HepG2 (cell line): Measurements from ENCODE around the gene LIF. TPM values are rescaled to one million over a fixed set of nuclear protein-coding genes. Genes with fewer than 3 reads are reported as not detected.

Source experiments
- ATAC-seq: fragments of 200-7000 bp; cut with Tn5 transposase; 3 replicates; pipeline ENCODE4 v1.9.1; 2020; ENCODE audit warnings: mild to moderate bottlenecking, moderate library complexity
- BruUV-seq: library from RNA; stranded (reverse); fragments of 400-500 nt; replicated peaks from 2 replicates; lab custom pipeline; 2021; lab: Mats Ljungman, UMichigan
- CTCF ChIA-PET: fragments of 300-600 bp; formaldehyde crosslinking; extraction: SDS; loops from one replicate; lab custom pipeline; 2021; ENCODE audit warnings: low total read pairs, inconsistent platforms, low intra/inter-chr PET ratio; lab: Yijun Ruan, JAX
- POLR2A ChIA-PET: fragments of 350-600 bp; sonication (Branson Sonifier 250); formaldehyde crosslinking; loops from one replicate; lab custom pipeline; 2020; ENCODE audit warnings: antibody characterized with exemption, inconsistent platforms; lab: Yijun Ruan, JAX
- DNase-seq: peaks from one replicate; pipeline ENCODE4 v3.0.0-alpha.2; 2015; ENCODE audit warnings: low spot score
- FAIRE-seq: peaks from 3 replicates; lab custom pipeline; 2011; peaks lifted over from hg19 to GRCh38; lab: Jason Lieb, UNC
- H2AFZ ChIP-seq: one replicate; pipeline ENCODE4 v1.6.1; 2011; ENCODE audit warnings: low read length, inconsistent platforms
- H3K27ac ChIP-seq: fragments of 300-600 bp; 3 replicates; pipeline ENCODE4 v1.8.0; 2011; ENCODE audit warnings: mixed run types, mild to moderate bottlenecking, mixed read lengths, low read length, inconsistent platforms; ENCODE audit not compliant: insufficient read depth; ENCODE audit errors: extremely low read length
- H3K27me3 ChIP-seq, 2 experiments: fragments of 200-600 bp in 1 of 2; 2 replicates in 1 of 2; 3 replicates in 1 of 2; pipeline versions ENCODE4 v1.6.0 to v1.8.0; 2011; ENCODE audit warnings: low read length in 2 of 2, mild to moderate bottlenecking in 2 of 2, moderate library complexity in 2 of 2, inconsistent platforms in 1 of 2; ENCODE audit not compliant: insufficient read depth in 2 of 2, control insufficient read depth in 1 of 2
- H3K36me3 ChIP-seq, 2 experiments: fragments of 200-600 bp in 1 of 2; replicated peaks in 1 of 2; 2 replicates in 1 of 2; 3 replicates in 1 of 2; pipeline versions ENCODE4 v1.5.1 to v1.8.0; 2011; ENCODE audit warnings: low read length in 2 of 2, inconsistent platforms in 1 of 2; ENCODE audit not compliant: insufficient read depth in 2 of 2, control insufficient read depth in 1 of 2
- H3K4me1 ChIP-seq: 2 replicates; pipeline ENCODE4 v1.5.1; 2012; ENCODE audit warnings: low read length, inconsistent platforms; ENCODE audit not compliant: insufficient read depth
- H3K4me2 ChIP-seq: 2 replicates; pipeline ENCODE4 v1.6.0; 2011; ENCODE audit warnings: low read depth, low read length, inconsistent platforms
- H3K4me3 ChIP-seq, 3 experiments: fragments of 200-600 bp in 1 of 3; sonication (generic), shearing (Covaris generic) in 1 of 3; replicated peaks in 1 of 3; 2 replicates each; pipeline ENCODE4 v1.5.1; 2011 to 2016; ENCODE audit warnings: low read length in 3 of 3, inconsistent platforms in 2 of 3, low read depth in 2 of 3, mild to moderate bottlenecking in 2 of 3, control low read depth in 1 of 3, mixed read lengths in 1 of 3; ENCODE audit not compliant: insufficient read depth in 1 of 3
- H3K79me2 ChIP-seq: one replicate; pipeline ENCODE4 v1.6.1; 2011; ENCODE audit warnings: low read length, inconsistent platforms; ENCODE audit not compliant: insufficient read depth
- H3K9ac ChIP-seq: 2 replicates; pipeline ENCODE4 v1.6.0; 2011; ENCODE audit warnings: mild to moderate bottlenecking, low read depth, low read length, inconsistent platforms; ENCODE audit not compliant: insufficient read depth
- H3K9me3 ChIP-seq: 2 replicates; pipeline ENCODE4 v1.5.1; 2012; ENCODE audit warnings: mild to moderate bottlenecking, low read length
- H4K20me1 ChIP-seq: 2 replicates; pipeline ENCODE4 v1.6.0; 2011; ENCODE audit warnings: inconsistent platforms, mild to moderate bottlenecking, low read length, moderate library complexity; ENCODE audit not compliant: insufficient read depth
- CBFB ChIP-seq: sonication (generic); formaldehyde crosslinking; IDR thresholded peaks from 2 replicates; pipeline ENCODE4 v1.4.0; 2020; ENCODE audit warnings: missing genetic modification reagents
- GPN1 ChIP-seq: sonication (generic); formaldehyde crosslinking; IDR thresholded peaks from 2 replicates; pipeline ENCODE4 v1.5.1; 2020; ENCODE audit warnings: missing genetic modification reagents, borderline replicate concordance
- UBTF ChIP-seq: sonication (generic); formaldehyde crosslinking; IDR thresholded peaks from 2 replicates; pipeline ENCODE4 v1.4.0; 2020; ENCODE audit warnings: mild to moderate bottlenecking, missing genetic modification reagents
- ZNF121 ChIP-seq: sonication (generic); formaldehyde crosslinking; IDR thresholded peaks from 2 replicates; pipeline ENCODE4 v1.5.0; 2020; ENCODE audit warnings: mild to moderate bottlenecking, missing genetic modification reagents
- ZNF768 ChIP-seq: sonication (generic); formaldehyde crosslinking; IDR thresholded peaks from 2 replicates; pipeline ENCODE4 v1.4.0; 2020; ENCODE audit warnings: missing genetic modification reagents
- WGBS: methylation state at CpG from one replicate; pipeline ENCODE4 v1.1.6; 2017; ENCODE audit warnings: low lambda C conversion rate; 5-methylcytosine and 5-hydroxymethylcytosine counted together
- in situ Hi-C: cut with HindIII; loops from 2 replicates; pipeline ENCODE4 v1.10.0; 2017; ENCODE audit warnings: low pct_unique_long_range_greater_than_20kb; ENCODE audit not compliant: extremely low pct_ligation_motif_present
- intact Hi-C: fragments of 100-400 bp; cut with micrococcal nuclease; formaldehyde crosslinking; loops from one replicate; pipeline ENCODE4 v1.10.0; 2022; ENCODE audit not compliant: unreplicated experiment
- polyA plus RNA-seq, 8 experiments: library from polyadenylated mRNA; depleted of rRNA in 3 of 8; stranded (reverse) in 7 of 8; unstranded in 1 of 8; fragments of >200 nt; fragmentation: Illumina TruSeq in 4 of 8; extraction: Trizol in 4 of 8; gene quantifications; 2 replicates each; pipeline versions ENCODE4 v1.2.1 to v1.2.3, GENCODE V29; 2011 to 2016; ENCODE audit warnings: low read depth in 4 of 8, missing spikeins in 1 of 8, mixed read lengths in 1 of 8; ENCODE audit not compliant: insufficient read depth in 1 of 8
- total RNA-seq, 5 experiments: library from RNA; depleted of rRNA; stranded (reverse); fragments of >200 nt; fragmentation: Illumina TruSeq; extraction: Trizol; gene quantifications; 2 replicates each; pipeline ENCODE4 v1.2.3, GENCODE V29; 2016; ENCODE audit warnings: low read depth in 1 of 5

LIF gene
- total and polyA plus RNA-seq, 2 of the 13 experiments (the other 11 are each of a cell fraction or from before 2014, with no cell fraction given), result 3.6 to 8.5 TPM

DNA sequence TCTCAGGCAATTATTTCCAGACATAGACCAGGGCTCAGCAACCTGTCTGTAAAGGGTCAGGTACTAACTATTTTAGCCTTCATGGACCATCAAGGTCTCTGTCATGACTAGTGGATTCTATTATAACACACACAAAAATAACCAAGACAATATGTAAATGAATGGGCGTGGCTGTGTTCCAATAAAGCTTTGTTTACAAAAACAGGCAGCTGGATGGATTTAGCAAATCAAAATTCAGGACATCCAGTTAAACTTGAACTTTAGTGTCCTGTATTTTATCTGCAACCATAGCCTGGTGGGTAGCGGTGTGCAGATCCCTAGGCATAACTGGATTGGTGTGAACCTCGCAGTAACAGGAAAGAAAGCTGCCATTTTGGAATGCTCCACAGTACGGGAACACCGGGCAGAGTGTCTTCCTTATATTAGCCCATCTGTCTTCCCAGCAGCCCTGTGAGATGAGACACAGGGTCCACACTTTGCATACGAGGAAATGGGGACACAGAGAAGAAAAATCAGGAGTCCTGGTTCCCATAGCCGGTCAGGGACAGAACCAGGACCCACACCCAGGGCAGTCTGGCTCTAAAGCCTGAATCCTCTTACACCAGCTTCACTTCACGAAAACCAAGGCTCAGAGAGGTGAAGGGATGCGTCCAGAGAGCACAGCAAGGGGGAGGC is 15.6 kb downstream of the LIF start:
- 56% methylated on average over 4 of the region's 9 CpGs for WGBS
- in situ Hi-C loops (no loop called here), intact Hi-C loops (no loop called here)
- BruUV-seq, result no TSS peak
- Histone ChIP-seq H3K4me3 (no peak overlapping the region), H2AFZ (no peak overlapping the region), H3K9me3 (no peaks in the 10 kb centered on the region), H3K79me2 (no peaks in the 10 kb centered on the region), H3K4me1 (peaks cover 41% of the 10 kb centered on the region)
- ATAC-seq, result no peak
- peak; percentile 82; the same call in 1 of the 2 replicates for TF ChIP-seq ZNF768 (CRISPR knock-in tag)
- no peak for TF ChIP-seq CBFB (CRISPR knock-in tag)
- TF ChIP-seq UBTF (CRISPR knock-in tag), result no peak
- TF ChIP-seq, all 625 proteins: peak for 1
- no peaks in the 10 kb centered on the region for H4K20me1 ChIP-seq
- DNase-seq (no peak), FAIRE-seq (no peak)
- ChIA-PET POLR2A (no interaction called here), CTCF (no interaction called here)
- no peak overlapping the region for H3K27ac ChIP-seq
- H3K27me3 ChIP-seq, result peaks cover 11 to 50% of the 10 kb centered on the region in 2 experiments; a peak in 4 of 5 replicates
- H3K36me3 ChIP-seq, result no peaks in the 10 kb centered on the region
- H3K9ac ChIP-seq, result no peak overlapping the region
- H3K4me2 ChIP-seq, result no peak overlapping the region

GRCh38 chr22:30230330-30230729 is 16.2 kb downstream of the LIF start:
- Histone ChIP-seq H3K36me3 (no peaks in the 10 kb centered on the region), H4K20me1 (no peaks in the 10 kb centered on the region), H3K4me3 (no peak overlapping the region), H3K79me2 (no peaks in the 10 kb centered on the region), H3K4me2 (no peak overlapping the region), H2AFZ (no peak overlapping the region), H3K27me3 (peaks cover 11 to 50% of the 10 kb centered on the region in 2 experiments; a peak in 4 of 5 replicates), H3K9me3 (no peaks in the 10 kb centered on the region), H3K27ac (no peak overlapping the region), H3K9ac (no peak overlapping the region), H3K4me1 (peaks cover 38% of the 10 kb centered on the region)
- ATAC-seq (no peak), DNase-seq (no peak), FAIRE-seq (no peak)
- in situ Hi-C loops (no loop called here), intact Hi-C loops (no loop called here)
- no TSS peak for BruUV-seq
- 62% methylated on average over 3 of the region's 3 CpGs for WGBS
- ChIA-PET POLR2A (no interaction called here), CTCF (no interaction called here)
- TF ChIP-seq ZNF121, result 0 out of 2 replicates have a peak, but pooled peaks have one; percentile 37
- TF ChIP-seq GPN1 (CRISPR knock-in tag), result no peak
